NOMO-1 treated with DMSO at 0.1 percent for 48 hours (cell line): ENCODE results near the gene ATG2A.

Experiments
- DNase-seq: peaks from one replicate; lab custom pipeline; 2025; ENCODE audit not compliant: unreplicated experiment; lab: John Stamatoyannopoulos, UW

ATG2A gene

DNA sequence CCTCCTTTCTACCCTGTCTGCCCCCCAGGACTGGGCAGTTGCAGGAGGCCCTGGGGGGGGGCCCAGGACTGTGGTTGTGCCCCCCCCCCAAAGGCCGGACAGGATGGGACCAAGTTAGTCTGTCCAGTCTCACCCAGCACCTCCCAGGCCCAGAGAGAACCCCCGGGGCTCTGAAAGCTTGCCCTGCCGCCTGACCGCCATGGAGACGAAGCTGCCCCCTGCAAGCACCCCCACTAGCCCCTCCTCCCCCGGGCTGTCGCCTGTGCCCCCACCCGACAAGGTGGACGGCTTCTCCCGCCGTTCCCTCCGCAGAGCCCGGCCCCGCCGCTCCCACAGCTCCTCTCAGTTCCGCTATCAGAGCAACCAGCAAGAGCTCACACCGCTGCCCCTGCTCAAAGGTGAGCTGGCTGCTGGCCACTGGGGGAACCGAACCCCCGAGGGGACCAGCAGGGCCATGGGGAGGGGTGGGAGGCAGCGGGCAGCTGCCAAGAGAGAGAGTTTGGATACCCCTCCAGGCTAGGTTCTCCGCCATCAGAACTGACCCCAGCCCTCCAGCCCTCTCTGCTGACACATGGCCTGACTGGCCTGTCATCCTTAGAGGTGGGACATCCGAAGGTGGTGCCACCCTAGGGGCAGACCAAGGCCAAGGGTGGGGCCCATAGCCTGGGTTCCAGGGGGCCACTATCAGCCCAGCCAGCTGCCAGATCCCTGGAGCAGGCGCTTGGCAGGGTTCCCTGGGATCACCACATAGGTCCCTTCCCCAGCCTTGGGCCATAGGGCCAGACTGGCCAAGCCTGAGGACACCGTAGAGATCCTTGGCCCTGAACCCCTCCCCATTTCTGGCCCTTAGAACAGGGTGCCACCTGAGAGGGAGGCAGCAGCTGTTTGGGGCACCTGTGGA lies 8.8 kb upstream of the ATG2A start:
- no peak for DNase-seq

DNA sequence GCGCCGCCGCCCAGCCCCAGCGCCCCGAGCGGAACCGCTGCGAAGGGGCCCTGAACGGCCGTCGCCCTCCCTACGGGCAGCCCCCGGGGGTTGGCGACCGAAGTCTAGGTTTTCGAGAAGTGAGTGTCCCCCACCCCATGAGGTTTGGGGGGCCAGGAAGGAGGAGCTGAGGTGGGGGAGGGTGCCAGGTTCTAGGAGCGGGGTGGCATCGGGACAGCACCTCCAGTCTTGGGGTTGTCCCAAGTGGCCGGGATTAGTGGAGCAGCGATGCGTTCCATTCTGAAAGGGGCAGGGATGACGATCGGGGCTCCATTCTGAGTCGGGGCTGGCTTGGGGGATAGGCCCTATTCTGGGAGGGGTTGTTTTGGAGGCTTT lies 7.9 kb upstream of the ATG2A start:
- no peak for DNase-seq

DNA sequence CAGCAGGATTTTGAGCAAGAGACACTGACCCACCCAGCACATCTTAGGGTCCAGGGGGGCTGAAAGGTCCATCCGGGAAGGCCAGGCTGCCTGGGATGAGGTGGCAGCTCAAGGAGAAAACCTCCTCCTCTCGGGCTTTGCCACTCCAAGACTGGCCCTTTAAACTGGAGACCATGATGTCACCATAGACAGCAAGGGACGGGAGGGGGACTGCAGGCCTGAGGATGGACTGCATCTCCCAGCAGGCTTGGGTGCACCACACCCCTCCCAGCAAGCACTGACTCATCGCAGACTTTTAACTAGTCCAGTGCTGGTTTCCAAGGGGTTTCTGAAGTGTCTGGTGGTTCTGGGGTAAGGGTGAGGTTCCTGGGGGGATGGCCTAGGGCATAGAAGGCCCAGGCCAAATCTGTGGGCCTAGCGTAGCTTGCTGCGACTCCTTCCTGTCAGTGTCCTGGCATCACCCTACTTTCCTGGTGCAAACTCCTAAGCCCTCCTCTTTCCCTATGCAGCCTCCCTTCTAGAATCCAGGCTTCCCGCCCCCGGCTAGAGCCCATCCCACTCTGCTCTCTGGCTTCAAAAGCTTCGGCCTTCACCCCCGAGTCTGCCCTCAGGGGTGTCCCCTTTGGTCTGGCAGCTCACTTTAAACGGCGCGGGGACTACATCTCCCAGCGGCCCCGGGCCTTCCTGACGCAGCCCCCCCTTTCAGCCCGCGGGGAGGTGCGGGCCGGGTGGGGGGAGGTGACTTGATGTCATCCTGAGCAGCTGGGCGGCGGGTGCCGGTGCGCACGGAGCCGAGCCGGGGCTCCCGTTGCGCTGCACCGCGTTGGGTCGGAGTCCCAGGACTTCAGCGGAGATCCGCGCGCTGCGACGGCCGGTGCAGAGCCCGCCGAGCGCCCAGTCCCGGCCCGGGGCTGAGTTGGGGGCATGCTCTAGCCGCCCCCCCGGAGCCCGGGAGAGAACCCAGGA lies 7.2 kb upstream of the ATG2A start, which contains the start of gene PPP2R5B:
Gene PPP2R5B (plus strand): TSS at position 746 of the 966 bp plus-strand sequence. CDS start 1,046 bp downstream, outside the sequence.
- peak; percentile 94 for DNase-seq

DNA sequence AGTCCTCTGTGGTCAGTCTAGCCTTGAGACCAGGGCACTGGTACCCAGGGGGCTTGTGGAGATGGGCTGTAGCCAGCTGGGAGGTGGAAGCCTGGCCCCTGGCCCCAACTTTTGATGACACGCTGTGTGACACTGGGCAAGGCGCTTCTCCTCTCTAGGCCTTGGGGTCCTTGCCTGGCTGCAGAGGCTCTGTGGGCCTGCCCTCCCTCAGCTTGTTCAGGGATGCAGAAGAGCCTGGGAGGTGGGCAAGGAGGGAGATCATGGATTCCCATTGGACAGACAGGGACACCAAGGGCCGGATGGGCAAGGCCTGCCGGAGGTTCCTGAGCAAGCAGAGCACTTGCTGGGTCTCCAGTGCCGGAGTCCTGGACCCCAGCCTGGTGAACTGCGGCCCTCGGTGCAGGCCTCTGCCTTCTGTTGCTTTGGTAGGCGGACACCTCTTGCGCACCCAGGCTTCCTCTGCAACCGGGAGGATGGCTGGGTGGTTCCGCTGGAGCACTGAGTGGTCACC lies 6.2 kb upstream of the ATG2A start:
- no peak for DNase-seq

DNA sequence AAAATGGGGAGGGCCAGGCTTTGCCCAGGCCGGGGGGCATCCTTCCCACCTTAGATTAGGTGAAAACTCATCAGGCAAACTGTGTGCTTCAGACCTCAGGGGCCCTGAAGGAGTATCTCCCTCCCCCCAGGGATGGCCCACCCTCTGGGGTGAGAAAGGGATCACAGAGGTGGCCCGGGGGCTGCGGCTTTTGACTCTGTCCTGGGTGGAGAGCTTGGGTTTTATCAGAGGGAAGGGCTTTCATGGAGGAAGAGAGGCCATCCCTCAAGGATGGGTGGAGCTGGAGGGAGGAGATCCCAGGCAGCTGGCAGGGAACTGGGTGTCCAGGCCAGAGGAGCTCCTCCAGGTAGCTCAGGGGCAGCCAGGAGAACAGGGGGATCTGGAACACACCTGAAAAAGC lies 4.4 kb upstream of the ATG2A start:
- DNase-seq, result no peak

DNA sequence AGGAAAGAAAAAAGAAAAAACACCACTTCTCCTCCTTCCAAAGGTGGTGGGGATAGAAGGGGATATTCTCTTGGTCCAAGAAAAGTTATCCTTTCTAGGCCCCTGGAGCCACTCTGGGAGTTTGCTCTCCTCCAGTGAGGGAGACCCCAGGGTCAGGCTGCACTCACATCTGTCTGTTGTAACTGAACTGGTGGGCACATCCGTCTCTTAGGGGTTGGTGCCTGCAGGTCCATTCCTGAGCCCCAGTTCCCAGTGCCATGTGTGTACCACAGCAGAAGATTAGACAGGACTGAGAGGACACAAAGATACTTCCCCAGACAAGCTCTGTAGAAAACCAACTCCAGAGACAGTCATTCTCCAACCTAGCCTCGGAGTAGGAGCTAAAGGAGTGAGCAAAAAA lies 3.1 kb upstream of the ATG2A start:
- no peak for DNase-seq

DNA sequence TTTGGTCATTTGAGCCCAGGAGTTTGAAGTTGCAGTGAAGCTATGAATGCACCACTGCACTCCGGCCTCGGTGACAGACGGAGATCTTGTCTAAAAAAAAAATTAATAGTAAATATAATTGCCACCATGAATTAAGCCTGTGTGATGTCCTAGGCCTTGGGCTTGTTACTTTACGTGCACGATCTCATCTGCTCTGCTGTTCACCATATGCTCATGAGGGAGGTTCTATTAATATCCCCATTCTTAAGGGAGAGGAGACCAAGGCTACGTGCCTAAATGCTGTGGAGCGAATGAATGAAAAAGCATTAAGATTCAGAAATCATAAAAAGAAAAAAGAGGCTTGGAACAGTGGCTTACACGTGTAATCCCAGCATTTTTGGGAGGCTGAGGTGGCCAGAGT lies 2.6 kb upstream of the ATG2A start:
- DNase-seq, result no peak

DNA sequence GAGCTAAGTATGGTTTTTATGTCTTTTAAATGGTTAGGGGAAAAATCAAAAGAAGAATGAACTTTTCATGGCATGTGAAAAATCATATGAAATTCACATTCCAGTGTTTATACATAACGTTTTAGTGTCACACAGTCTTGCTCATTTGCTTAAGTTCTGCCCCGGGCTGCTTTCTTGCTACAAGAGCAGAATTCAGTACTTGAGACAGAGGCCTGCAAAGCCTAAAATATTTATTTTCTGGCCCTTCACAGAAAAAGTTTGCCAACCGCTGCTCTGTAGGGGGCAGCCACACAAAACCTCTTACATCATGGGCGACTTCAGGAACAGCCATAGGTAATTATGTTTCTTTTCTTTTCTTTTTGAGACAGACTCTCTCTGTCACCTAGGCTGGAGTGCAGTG lies 1.0 kb upstream of the ATG2A start:
- peak; percentile 59 for DNase-seq

DNA sequence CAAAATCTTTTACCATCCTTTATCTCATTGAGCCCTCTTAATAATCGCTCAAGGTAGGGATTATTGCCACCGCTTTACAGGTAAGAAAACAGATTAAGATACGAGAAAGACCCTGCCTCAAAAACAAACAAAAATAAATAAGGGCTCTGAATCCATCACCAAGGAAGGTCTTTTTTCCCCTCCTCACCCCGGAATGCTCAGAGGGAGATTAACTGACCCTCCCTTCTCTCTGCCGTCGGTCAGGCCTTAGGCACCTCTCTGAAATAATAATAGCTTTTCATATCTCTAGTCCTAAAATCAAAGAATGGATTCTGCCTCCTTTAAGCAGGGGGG lies 620 bp upstream of the ATG2A start:
- DNase-seq, result no peak

DNA sequence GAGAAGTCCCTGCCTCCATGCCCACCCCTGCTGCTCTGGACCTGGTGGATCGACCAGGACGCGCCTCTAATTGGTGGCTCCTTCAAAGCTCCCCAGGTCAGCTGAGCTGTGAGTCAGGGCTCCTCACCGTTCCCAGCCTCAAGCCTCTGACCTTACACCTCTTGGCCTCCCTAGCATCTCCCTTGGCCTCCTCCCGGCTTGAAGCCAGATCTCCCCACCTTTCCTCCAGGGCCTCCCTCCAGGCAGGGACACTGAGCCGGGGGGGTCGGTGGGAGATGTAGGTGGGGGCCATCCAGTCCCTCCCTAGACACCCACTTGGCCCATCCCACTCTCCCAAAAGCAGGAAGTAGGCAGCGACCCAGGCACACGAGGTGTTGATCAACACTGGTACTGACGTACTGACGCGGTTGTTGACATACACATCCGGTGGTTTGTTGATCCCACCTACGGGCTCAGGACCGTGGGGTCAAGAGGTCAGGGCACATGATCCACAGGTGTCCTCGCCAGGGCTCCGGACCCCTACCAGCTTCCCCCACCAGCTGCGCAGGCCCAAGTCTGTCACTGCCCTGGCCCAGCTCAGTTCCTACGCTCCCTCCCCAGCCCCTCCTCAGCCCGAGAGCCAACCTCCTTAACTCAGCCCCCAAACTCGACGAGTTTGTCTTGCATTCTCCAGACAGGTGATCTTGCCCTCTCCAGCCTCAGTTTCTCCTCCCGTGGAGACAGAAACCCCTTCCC lies 802 bp downstream of the ATG2A start:
- peak; percentile 22 for DNase-seq

DNA sequence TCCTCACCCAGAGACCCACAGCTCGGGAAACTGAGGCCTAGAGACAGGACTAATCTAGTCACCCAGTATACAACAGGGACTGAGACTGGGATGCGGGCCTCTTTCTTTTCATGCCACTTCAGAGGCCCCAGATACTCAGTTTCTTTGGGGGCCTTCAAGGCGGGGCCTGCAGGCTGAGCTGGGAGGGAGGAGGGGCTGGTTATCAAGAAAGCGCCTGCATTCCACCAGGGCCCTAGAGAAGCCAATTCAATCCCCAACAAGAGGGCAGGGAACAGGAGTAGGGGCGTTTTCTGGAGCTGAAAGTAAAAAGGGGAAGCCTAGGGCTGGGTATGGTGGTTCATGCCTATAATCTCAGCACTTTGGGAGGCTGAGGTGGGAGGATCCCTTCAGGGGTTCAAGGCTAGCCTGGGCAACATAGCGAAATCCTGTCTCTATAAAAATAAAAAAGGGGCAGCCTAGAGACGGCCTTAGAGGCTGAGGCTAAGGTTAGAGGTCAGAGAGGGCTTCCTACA lies 1.6 kb downstream of the ATG2A start:
- no peak for DNase-seq

DNA sequence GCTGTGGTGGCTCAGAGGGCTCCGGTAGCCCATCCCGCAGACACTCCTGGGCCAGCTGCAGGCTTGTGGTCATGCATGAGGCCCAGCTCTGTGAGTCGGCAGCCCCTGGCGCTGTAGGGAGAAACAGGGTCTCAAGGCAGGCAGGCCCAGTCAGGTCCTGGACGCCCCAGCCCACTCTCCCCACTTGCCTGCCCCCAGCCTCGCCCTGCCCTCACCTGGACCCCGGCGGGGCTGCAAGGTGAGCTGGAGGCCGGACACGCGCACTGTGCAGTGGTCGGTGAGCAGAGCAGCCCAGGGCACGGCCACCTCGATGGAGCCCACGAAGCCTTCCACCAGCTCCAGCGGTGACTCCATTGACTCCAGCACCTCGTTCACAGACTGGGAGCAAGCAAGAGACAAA lies 2.9 kb downstream of the ATG2A start:
- DNase-seq, result no peak

DNA sequence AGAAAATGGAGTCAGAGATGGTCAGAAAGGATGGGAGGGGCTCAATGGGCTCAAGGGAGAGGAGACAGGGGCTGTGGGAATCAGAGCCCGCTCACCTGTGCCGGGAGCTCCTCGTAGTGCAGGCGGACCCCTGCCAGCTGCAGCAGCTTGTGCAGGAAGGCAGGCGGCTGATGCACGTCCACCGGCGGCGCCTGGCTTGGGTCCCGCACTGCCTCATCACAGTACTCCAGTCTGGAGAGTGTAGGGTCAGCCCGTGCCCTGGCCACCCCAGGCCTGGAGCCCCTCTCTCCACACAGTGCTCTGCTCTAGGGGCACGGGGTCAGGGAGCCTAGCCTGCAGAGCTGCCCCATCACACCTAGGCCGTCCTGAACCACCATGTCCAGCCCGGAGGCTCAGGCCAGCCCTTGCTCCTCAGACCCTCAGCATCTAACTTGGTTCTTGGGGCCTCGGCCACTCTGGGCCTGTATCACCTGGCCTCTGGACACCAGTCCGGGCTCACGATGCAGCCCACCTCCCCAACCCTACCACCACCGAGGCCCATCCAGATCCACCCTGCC lies 3.8 kb downstream of the ATG2A start:
- DNase-seq, result no peak

DNA sequence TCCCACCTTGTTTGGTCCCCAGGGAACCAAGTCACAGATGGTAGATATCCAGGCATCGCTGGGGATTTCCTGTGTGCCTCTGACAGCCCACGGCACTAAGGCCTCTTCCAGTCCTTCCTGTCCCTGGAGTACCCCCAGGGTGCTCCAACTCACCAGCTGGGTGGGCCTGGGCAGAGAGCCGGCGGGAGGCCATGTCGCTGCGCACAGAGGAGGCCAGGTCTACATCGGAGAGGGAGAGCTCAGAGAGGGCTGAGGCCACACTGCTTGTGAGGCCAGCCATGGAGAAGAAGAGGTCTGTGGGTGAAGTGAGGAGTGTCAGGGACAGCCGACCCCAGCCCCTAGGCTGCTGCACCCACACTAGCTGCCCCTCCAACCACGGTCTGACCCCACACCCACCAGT lies 5.3 kb downstream of the ATG2A start:
- no peak for DNase-seq

DNA sequence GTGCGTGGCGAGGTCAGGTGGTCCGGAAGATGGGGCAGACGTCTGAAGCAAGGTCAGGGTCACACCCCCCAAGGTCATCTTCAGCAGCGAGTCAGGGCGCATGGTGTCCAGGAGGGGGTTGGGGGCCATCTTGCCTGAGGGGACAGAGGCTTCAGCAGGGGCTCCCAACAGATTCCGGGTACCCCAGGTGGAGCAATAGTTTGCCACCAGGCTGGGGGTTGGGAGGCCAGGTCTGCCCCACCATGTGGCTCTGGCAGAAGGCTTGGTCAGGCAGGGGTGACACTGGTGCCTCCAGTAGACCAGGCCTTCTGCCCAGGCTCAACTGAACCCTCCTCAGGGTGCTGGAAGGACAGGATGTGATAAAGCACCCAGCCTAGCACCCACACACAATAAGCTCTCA lies 5.9 kb downstream of the ATG2A start:
- DNase-seq, result no peak

DNA sequence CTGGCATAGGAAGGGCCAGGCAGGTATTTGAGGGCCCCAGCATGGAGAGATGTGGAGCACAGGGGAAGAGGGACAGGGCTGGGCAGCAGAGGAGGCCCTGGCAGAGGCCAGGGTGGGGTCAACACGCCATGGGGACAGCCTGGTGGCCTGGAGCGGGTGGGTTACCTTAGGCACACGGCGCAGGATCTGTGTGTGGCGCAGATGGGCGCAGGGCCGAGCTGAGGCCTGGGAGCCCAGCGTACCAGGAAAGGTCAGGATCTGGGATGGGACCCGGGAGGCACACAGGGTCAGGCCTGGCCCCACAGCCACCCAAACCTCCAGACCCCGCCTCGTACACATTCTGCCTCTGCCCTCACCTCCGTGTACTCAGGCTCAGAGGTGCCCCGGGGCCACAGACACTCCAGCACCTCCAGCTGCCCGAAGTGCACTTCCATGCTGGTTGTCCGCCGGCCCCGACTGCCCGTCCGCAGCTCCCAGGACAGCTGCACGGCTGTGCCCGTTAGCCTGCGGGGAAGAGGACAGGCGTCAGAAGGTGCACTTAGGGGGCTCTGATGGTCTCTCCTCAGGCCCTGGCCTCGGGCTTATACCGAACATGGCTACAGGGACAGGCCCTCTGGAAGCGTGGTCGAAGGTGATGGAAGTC lies 6.4 kb downstream of the ATG2A start:
- no peak for DNase-seq

DNA sequence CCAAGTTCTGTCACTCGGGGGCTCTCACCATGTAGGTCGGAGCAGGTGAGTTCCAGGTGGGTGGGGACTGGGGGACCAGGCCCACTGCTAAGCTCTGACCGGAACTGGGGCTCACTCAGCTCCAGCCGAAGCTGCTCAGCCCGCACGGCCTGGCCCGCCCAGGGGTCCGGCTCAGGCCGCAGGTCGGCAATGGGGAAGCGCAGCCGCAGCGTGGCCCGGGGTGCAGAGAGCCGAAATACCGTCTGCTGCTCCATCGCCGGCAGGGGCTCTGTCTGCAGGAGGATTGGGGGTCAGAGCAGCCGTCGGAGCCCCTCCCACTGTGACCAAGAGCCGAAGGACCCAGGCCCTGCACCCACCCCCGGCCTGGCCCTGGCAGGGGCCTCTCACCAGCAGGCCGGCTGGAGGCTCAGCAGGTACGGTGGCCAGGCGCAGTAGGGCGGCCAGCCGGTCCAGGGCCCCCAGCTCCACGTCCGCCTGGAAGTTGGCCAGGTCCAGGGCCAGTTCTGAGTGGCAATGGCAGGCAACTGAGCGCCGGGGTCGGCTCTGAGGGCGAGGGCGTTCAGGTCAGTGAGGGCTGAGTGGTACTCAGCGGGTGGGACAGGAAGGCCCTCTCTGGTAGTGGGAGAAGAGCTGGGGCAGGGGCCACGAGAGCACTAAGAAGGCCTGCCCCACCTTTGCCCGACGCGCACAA lies 7.2 kb downstream of the ATG2A start:
- no peak for DNase-seq

DNA sequence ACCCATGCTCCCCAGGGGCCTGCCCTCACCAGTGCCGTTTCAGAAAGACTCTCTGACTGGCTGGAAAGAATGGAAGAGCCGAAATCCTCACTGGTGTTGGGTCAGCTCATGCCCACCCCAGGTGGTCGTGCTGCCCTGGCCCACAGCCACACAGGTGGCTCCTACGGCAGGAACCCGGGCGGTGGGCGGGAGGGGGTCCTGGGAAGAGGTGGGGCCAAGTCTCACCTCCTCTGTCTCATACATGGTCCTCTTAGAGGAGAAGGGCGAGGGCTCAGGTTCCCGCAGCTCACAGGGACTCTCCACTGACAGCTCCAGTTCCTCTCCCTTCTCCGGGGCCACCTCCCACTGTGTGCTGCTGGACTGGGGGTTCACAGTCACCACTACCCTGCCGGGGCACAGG lies 8.2 kb downstream of the ATG2A start:
- no peak for DNase-seq

DNA sequence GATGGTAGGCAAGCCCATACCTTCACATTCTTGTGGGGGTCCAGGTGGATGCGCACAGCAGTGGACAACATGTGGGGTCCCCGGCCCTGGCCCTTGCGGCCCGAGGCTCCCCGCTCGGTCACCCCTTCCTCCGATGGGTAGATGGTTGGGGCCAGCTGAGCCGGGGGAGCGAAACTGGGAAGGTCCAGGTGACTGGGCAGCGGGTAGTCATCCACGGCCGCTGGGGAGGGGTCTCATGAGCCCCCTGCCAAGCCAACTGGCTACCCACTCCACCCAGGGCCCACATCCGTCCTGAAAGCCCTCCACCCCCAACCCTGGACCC lies 10.7 kb downstream of the ATG2A start:
- no peak for DNase-seq
